HPDE6-E6E7 (cell line): ENCODE measurements around the gene PRKCA.
A peak's percentile ranks its signal among the peaks of the same experiment; 100 is the strongest.
"Not testable (repeated sequence)": the region's sequence is repeated elsewhere in the genome, so short reads cannot be mapped to it uniquely, and the experiment has no call there.

Experiments used
- DNase-seq: peaks from one replicate; pipeline ENCODE4 v3.0.0; 2011; ENCODE audit warnings: missing footprints; ENCODE audit errors: extremely low spot score

The PRKCA gene

DNA sequence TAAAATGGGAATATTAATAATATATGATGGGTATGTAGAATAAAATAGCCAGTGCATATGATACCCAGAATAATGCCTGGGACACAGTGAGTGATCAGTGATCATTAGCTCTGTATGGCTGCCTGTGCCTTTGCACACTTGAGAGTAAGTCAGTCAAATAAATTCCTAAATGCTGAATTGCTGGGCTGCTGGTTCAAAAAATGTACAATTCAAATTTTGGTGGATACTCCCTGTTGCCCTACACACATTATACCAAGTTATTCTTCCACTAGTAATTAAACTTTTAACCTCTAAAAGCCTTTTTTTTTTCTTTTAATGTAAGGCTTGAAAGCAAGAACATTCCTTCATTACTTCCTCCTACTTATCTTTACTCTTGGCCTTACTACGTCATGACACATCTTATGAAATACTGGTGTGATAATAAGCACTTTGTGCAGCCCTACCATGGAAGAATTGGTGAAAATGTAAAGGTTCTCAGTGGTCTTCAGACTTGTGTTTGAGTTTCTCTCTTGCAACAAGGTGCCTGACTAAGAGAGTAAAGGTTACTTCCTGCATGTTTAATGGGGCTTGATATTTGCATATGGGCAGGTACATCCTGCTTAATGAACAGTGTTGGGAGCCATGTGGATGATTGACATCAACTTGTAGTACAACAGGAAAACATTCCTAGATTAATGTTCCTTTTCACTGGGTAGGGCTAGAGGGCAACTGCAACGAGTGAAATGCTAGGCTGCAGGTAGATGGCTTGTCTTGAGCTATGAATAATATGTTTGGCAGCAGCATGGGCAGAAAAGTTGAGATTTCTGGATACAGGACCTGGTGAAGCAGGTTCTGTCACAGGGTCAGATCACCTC, 84.3 kb downstream of the PRKCA start:
- DNase-seq: peak; percentile 14

DNA sequence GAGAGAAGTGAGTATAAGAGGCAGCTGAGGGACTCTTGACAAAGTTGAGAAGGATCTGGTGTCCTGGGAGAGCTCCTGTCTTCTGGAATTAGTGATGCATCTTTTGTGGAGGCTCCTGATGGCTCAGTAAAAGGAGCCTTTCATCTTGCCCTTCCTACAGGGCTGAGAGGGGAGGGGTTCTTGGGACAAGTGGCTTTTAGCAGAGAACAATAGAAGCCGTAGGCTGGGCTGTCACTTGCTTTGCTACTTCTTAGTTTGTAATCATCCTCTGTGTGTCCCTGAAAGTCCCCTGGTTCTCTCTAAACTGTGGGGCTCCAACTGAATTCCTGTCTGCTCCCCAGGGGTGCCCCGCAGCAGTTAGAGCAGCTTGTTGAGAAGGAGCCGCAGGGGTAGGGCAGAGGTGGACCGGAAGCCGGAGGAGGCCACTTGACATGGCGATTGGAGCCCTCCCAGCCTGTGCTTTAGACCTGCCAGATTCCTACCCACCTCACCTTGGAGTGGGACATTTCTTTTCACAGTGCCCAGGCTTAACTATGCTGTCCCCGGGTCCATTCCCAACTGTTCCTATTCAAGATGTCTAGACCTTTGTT, 85.1 kb downstream of the PRKCA start:
- no peak for DNase-seq

DNA sequence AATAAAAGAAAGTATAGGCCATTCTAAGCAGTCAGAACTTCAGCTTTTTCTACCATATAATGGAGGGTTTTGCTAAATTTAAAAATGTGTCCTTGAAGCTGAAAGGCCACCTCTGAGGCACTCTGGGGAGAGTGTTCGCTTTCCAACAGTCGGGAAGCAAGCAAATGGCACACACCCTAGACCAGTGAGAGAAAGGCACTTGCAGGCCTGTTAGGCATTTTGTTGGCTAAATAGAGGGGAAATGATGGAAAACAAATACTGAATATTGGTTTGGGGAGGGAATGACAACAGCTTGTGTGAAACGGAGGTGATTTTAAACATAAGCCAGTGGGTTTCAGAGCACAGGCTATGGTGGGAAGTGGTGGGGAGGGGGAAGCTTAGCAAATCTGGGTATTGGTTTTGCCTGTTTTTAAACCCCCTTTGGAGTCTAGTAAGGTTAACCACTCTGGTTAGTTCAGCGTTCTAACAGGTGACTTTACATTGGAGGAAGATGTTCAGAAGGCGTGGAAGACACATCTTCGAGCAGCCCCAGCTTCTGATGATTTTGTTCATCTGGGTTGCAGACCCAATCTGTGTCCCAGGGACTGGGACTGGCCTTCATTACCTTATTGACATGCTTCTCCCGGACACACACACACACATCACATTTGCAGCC, 90.5 kb downstream of the PRKCA start:
- DNase-seq: no peak

DNA sequence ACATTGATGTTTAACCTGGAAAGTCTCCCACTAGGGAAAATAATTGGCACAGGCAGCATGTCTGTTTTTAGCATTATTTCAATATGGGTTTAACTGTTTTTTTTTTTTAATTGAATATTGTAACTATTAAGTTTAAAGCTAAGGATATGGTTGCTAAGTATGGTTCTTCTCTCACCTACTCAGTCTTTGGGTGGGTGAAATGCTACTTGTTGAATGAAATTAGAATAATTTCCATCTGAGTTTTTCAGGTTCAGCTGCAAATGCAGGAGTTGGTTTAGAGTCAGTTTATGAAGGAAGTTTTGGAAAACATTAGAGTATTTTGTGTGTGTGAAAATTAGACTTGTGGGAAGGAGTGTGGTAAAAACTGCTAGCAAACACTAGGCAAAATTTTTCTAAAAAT, 93.5 kb downstream of the PRKCA start:
- DNase-seq: no peak

DNA sequence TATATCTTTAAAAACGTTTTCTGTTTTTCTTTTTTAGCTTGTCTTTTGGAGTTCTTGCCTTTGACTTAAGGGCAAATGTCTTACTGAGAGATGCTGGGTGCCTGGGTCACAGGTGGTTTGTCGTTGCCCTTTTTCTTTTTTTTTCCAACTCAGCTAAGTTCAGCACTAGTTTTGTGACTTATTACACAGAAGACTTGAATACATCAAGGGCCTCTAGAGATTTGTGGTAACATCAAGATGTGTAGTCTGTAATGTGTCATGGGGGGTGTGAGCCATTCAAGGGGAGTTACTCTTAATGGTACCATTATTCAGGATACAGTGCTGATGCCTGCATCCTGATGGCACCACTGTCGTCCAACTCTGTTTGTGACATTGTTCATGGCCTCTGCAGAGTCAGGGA, 95.1 kb downstream of the PRKCA start:
- no peak for DNase-seq

DNA sequence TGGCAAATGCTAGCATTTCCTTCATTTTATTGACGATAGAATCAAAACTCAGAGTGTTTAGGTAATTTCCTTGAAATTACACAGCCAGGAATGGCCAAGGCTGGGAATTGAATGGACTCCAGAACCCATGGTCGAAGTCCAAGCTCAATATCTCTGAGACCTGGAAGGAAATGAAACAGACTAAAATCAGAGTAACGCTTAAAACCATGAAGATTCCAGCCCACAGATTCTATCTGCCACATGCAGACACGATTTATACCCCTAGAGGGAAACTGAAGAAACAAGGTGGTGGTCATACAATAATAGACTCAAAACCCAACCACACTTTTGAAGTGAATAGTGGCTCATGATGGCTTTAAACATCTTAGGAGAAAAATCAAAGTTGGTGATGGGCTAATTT, 95.6 kb downstream of the PRKCA start:
- DNase-seq: no peak

DNA sequence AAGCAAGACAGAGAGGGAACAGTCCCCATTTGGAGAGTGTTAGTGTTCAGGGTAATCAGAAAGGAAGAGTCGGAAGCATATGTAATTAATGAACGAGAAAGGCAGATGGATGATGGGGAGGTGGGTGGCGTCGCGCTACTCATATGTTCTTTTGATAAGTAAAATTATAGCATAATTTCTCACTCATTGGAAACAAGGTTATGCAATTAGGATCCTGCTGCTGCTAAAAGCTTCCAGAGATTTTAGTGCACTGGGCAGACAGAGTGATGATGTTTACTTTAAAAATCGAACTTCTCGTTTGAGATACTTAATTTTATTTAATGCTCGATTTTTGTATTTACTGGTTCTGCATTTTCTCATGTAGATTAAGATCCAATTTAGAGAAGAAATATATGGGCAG, 96.2 kb downstream of the PRKCA start:
- DNase-seq: no peak

DNA sequence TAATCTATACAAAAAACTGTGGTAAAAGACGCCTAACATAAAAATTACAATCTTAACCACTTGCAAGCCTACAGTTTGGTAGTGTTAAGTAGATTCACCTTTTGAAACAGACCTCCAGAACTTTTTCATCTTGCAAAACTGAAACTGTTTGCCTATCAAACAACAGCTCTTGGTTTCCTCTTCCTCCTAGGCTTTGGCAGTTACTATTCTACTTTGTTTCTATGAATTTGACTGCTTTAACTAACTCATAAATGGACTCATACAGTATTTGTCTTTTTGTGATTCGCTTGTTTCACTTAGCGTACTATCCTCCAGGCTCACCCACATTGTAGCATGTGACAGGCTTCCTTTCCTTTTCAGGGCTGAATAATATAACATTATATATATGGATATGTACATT, 97.0 kb downstream of the PRKCA start:
- no peak for DNase-seq

DNA sequence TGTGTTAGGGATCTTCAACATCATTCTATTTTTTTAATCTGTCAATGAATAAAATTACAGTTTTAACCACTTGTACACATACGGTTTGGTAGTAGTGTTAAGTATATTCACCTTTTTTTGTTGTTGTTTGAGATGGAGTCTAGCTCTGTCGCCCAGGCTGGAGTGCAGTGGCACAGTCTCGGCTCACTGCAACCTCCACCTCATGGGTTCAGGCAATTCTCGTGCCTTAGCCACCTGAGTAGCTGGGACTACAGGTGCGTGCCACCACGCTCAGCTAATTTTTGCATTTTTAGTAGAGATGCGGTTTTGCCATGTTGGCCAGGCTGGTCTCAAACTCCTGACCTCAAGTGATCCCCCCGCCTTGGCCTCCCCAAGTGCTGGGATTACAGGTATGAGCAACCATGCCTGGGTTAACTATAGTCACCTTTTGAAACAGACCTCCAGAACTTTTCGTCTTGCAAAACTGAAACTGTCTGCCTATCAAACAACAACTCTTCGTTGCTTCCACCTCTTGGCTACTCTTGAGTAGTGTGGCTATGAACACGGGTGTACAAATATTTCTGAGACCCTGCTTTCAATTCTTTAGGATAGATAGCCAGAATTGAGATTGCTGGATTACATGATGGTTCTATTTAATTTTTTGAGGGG, 97.8 kb downstream of the PRKCA start:
- not testable (repeated sequence) for DNase-seq

DNA sequence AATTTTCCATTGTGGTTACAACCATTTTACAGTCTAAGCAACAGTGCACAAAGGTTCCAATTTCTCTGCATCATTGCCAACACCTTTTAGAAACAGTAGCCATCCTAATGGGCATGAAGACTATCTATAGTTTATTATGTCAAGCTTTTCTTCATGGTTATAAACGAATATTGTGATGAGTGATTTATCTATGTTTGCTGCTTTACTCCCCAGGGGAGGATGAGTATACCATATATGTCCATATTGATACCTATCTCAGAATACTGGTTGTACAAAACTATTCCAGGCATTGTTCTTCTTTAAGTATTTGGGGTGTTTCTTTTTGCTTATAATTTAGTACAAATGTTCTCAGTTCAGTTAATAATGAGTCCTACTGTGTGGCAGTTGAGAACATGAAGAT, 98.3 kb downstream of the PRKCA start:
- no peak for DNase-seq

DNA sequence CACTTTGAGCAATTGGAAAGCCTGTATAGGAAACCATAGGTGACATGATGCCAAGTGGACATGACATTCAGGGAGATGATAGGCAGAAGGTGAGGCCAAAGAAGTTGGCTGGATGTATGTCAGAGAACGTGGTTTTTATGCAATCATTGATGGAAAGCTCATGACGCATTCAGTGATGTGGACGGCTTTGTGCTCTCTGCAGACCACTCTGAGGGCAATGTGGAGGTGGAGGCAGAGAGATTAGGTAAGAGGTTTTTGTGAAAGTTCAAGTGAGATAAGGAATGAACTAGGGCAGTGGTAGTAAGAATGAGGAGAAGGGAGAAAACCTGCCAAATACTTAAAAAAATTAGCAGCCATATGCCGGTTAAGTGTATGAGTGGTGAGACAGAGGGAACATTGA, 99.0 kb downstream of the PRKCA start:
- DNase-seq: no peak

DNA sequence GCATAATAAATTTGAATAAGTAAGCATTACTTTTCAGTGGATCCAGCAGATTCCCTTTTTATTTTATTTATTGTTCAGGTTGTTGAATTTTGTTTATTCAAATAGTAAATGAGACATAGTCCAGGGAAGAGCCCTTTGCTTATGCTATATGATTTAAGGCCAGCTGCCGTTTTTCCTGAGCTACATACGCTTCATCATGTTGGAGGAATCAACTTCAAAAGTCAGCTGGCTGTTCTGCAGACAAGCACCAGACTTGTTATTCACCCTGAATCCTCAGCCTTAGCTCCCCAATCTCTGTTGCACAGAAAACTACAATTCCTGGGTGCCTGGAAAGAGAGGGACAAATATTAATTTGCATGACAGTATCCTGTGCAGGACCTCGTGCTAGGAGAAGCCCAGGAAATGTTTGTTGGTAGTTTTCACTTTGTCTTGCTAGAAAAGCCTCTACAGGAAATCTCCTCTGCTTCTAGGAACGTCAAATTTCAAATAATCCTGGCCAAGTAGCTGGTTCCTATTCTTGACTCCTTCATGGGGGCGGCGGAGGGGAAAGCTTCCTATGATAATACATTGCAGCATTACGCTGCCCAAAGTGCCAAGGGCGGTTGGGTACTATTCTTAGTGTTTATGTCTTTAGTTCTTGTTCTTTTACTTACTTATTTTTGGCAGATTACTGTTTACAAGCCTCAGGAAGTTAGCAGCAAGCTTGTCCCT, 101.6 kb downstream of the PRKCA start:
- DNase-seq: no peak

DNA sequence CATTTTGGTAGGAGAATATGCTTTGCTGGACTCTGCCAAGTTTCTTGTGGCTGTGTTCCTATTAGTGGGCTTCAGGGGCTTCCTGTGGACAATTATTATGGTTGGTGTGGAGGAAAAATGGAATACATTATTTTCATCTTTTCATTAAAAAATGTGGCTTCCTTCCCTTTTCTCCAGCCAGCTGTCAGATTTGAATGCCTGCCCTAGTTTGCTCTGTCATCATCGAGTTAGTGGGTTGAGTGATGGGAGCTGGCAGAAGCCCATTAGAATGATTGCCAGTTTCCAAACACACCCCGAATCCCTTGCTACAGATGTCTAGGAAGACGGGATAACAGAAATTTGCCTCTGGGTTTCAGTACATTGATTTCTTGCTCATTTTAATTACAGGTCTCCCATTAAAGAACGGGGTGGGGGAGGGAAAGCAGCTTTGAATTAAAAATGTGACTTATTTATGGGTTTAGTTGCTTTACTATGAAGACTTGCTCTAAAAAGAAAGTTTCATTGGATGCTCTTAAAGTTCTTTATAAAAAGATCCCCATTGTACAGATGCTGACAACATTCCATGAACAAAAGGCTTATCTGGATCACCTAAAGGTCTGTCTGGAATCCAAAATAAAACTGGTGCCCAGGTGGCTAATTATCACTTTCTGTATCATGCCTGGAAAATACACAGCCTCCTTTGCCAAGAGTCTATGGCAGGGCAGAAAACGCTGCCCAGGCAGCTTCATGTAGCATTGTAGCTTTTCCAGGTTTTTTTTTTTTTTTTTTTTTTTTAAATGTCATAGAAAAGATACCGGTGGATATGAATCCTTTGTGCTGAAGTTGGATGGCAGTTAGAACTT, 103.6 kb downstream of the PRKCA start:
- DNase-seq: no peak

DNA sequence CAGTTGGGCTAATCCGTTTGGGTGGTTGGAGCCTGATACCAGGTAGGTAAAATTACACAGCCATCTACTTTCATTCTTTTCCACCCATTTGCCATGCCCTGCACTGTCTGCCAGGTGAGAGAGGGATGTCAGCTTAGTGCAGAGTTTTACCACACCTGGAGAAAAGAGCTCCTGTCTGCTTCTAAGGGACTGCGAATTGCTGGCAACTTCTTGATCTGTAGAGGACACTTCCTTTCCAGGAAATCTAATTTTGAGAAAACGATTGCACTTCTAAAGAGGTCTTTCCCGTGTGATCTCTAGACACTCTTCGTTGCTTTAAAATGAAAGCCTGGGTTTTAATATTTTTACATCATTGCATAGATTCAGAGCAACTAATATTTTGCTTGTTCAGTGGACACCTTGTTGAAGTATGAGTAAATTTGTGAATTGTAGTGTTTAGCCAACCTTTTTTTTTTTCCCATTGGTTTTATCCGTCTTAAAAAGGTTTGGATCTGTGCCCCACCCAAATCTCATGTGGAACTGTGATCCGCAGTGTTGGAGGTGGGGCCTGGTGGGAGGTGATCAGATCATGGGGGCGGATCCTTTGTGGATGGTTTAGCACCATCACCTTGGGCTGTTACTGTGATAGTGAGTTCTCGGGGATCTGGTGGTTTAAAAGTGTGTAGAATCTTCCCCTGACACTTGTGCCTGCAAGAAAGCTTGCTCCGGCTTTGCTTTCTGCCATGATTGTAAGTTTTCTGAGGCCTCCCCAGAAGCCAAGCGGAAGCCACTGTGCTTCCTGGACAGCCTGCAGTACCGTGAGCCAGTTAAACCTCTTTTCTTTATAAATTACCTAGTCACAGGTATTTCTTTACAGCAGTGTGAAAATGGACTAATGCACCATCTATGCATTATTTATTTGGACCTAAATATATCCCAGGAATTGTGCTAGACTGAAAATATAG, 104.6 kb downstream of the PRKCA start:
- no peak for DNase-seq

DNA sequence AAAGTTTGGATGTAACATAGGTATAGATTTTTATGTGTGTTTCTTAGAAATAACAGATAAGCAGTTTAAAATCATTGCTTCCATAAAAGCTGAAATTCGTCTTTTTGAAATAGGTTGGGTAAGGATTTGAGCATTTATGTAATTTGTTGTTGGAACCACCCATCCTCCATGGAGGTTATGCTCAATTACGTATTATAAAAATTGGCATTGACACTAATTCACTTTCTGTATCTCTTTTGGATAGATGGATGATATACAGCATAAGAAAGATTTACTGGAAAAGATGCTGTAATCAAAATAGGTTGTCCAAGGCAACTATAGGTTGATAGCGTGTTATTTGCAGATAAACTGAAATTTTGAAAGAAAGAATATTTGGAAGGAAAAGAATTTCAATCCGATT, 105.5 kb downstream of the PRKCA start:
- DNase-seq: no peak

DNA sequence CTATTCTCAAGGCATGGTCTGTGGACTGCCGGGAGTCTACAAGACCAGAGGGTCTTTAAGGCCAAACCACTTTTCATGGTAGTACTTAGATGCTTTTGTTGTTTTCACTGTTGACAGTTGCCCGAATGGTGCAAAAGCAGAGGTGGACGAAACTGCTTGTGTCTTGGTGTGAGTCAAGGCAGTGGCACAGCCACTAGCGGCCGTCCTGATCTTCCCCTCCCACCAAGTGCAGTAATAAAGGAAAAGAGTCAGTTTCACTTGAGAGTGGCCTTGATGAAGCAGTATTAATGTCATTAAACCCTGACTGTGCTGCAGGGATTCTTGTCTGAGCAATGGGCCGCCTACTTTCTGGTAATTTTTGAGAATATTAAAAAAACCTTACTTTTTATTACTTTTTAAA, 109.1 kb downstream of the PRKCA start:
- no peak for DNase-seq

DNA sequence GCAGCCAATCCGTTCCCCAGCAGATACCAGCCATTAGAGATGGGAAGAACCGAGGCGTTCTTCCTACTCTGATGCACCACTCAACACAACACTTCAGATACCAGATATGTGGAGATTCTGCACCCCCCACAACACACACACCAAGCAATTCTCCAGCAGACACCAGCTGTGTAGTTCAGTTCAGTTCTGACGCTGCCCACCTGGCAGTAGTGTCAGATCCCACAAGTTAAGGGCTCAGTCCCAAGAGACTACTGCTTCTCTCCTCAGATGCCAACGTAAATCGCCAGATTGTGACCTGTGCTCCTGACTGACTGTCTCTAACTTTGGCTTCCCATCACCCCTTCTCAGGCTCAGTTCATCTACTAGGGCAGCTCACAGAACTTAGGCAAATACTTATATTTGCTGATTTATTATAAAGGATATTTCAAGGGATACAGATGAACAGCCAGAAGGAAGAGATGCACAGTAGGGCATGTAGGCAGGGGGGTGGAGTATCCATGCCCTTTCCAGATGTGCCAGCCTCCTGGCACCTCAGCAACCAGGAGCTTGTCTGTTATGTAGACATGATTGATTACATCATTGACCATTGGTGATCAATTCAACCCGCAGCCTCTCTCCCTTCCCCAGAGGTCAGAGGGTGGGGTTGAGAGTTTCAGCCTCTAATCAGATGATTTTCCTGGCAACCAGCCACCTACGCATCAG, 110.6 kb downstream of the PRKCA start:
- no peak for DNase-seq

DNA sequence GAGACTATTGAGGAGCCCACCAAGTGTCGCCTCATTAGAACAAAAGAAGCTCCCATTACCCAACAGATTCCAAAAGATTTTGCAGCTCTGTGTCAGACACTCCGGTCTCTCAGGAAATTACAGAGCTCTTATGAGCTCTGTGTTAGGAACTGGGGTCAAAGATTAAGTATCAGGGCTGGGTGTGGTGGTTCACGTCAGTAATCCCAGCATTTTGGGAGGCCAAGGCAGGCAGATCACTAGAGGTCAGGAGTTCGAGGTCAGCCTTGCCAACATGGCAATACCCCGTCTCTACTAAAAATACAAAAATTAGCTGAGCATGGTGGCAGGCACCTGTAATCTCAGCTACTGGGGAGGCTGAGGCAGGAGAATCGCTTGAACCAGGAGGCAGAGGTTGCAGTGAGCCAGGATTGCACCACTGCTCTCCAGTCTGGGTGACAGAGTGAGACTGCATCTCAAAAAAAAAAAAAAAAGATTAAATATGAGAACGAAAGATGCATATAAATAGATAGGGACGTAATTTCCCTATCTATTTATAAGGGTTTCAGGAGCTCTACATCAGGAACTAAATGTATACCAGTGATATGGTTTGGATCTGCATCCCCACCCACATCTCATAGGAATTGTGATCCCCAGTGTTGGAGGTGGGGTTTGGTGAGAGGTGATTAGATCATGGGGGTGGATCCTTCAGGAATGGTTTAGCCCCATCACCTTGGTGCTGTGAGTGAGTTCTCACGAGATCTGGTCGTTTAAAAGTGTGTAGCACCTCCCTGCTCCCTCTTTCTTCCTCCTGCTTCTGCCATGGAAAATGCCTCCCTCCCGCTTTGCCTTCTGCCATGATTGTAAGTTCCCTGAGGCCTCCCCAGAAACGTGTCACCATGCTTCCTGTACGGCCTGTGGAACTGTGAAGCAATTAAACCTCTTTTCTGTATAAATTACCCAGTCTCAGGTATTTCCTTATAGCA, 111.4 kb downstream of the PRKCA start:
- DNase-seq: no peak
